Parathyroid adenoma (tissue), 2 donors: ENCODE results near the gene IRF4.

Source experiments
- H2AFZ ChIP-seq: fragments of 300-600 bp; sonication (generic); one replicate; pipeline ENCODE4 v1.7.0; 2017; ENCODE audit warnings: antibody characterized with exemption, mild to moderate bottlenecking
- H3K27ac ChIP-seq: fragments of 300-600 bp; sonication (generic); one replicate; pipeline ENCODE4 v1.7.0; 2017
- H3K27me3 ChIP-seq: fragments of 300-600 bp; sonication (generic); one replicate; pipeline ENCODE4 v1.7.0; 2017; ENCODE audit warnings: low read length; ENCODE audit not compliant: control insufficient read depth, insufficient read depth
- H3K36me3 ChIP-seq: fragments of 300-600 bp; sonication (generic); one replicate; pipeline ENCODE4 v1.7.0; 2017; ENCODE audit warnings: low read length; ENCODE audit not compliant: control insufficient read depth, insufficient read depth
- H3K4me1 ChIP-seq: fragments of 300-600 bp; sonication (generic); one replicate; pipeline ENCODE4 v1.7.0; 2017; ENCODE audit warnings: control low read depth
- H3K4me2 ChIP-seq: fragments of 300-600 bp; sonication (generic); one replicate; pipeline ENCODE4 v1.7.0; 2017; ENCODE audit warnings: low read length
- H3K4me3 ChIP-seq: fragments of 300-600 bp; sonication (generic); one replicate; pipeline ENCODE4 v1.7.0; 2017; ENCODE audit warnings: low read depth, low read length
- H3K79me2 ChIP-seq: fragments of 300-600 bp; sonication (generic); one replicate; pipeline ENCODE4 v1.7.0; 2017; ENCODE audit warnings: control low read depth
- H3K9ac ChIP-seq: fragments of 300-600 bp; sonication (generic); one replicate; pipeline ENCODE4 v1.7.0; 2017; ENCODE audit warnings: mild to moderate bottlenecking
- H3K9me3 ChIP-seq: fragments of 300-600 bp; sonication (generic); one replicate; pipeline ENCODE4 v1.7.0; 2017; ENCODE audit warnings: low read length; ENCODE audit not compliant: control insufficient read depth
- TF ChIP-seq, protein P1 (sequence below): fragments of 300-600 bp; sonication (generic); IDR thresholded peaks from one replicate; pipeline ENCODE4 v1.7.0; 2017; ENCODE audit warnings: antibody characterized with exemption, mild to moderate bottlenecking
- donor health status: primary hyperparathyroidism.

IRF4 gene

GRCh38 chr6:398065-398464 lies 6.5 kb downstream of the IRF4 start:
- no peak overlapping the region for H2AFZ ChIP-seq
- no peak overlapping the region for H3K9ac ChIP-seq
- no peak overlapping the region for H3K4me2 ChIP-seq
- no peaks in the 10 kb centered on the region for H3K9me3 ChIP-seq
- H3K36me3 ChIP-seq = no peaks in the 10 kb centered on the region
- no peak overlapping the region for H3K4me3 ChIP-seq
- no peak overlapping the region for H3K27ac ChIP-seq
- TF ChIP-seq, protein P1, sequence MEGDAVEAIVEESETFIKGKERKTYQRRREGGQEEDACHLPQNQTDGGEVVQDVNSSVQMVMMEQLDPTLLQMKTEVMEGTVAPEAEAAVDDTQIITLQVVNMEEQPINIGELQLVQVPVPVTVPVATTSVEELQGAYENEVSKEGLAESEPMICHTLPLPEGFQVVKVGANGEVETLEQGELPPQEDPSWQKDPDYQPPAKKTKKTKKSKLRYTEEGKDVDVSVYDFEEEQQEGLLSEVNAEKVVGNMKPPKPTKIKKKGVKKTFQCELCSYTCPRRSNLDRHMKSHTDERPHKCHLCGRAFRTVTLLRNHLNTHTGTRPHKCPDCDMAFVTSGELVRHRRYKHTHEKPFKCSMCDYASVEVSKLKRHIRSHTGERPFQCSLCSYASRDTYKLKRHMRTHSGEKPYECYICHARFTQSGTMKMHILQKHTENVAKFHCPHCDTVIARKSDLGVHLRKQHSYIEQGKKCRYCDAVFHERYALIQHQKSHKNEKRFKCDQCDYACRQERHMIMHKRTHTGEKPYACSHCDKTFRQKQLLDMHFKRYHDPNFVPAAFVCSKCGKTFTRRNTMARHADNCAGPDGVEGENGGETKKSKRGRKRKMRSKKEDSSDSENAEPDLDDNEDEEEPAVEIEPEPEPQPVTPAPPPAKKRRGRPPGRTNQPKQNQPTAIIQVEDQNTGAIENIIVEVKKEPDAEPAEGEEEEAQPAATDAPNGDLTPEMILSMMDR = no peak
- H3K27me3 ChIP-seq = peaks cover 2% of the 10 kb centered on the region
- H3K79me2 ChIP-seq = no peaks in the 10 kb centered on the region
- no peaks in the 10 kb centered on the region for H3K4me1 ChIP-seq

GRCh38 chr6:398558-399078 lies 7.1 kb downstream of the IRF4 start:
- Histone ChIP-seq H3K4me1 (no peaks in the 10 kb centered on the region), H3K9me3 (no peaks in the 10 kb centered on the region), H2AFZ (no peak overlapping the region), H3K79me2 (no peaks in the 10 kb centered on the region), H3K4me2 (no peak overlapping the region), H3K36me3 (no peaks in the 10 kb centered on the region), H3K27me3 (peaks cover 2% of the 10 kb centered on the region), H3K27ac (no peak overlapping the region), H3K4me3 (no peak overlapping the region), H3K9ac (no peak overlapping the region)
- TF ChIP-seq, protein P1 = no peak

DNA sequence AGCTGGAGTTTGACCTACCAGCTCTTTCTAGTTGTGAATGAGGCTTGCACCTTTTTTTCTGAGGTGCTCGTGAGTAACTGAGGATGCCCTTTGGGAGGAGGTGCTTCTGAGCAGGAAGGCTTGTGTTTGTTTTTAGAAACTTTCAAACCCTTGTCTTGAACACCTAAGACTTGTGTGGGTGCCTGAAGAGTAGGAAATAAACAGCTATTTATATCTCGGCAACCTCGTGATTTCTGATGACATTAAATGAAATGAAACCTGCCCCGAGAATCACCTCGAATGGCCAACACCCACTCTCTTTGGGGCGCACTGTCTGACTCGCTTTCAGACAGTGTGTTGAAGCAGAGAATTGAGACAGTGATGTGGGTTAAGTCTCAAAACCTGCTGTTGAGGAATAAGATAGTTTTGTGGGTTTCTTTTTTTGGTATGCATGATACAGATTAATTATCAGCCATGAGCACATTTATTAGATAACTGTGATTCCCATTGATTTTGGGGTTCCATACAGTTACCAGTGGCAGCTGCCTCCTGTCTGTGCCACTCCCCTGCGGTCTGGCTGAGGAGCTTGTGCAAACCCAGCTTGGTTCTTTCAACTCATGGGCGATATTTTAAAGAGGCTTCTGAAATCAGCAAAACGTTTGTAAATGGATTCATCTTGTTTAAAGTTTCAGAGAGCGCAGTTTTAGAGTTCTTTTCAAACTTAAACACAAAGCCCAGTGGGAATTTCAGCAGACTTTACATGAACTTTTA lies 8.4 kb downstream of the IRF4 start:
- H2AFZ ChIP-seq = no peak overlapping the region
- H3K9me3 ChIP-seq = no peaks in the 10 kb centered on the region
- no peak overlapping the region for H3K4me2 ChIP-seq
- no peaks in the 10 kb centered on the region for H3K36me3 ChIP-seq
- no peak overlapping the region for H3K9ac ChIP-seq
- H3K79me2 ChIP-seq = no peaks in the 10 kb centered on the region
- H3K4me3 ChIP-seq = no peak overlapping the region
- H3K27me3 ChIP-seq = peaks cover 2% of the 10 kb centered on the region
- no peaks in the 10 kb centered on the region for H3K4me1 ChIP-seq
- no peak overlapping the region for H3K27ac ChIP-seq
- TF ChIP-seq, protein P1 = no peak

- Histone ChIP-seq H3K4me2 (no peak overlapping the region), H3K36me3 (peaks cover 2% of the 10 kb centered on the region), H3K79me2 (no peaks in the 10 kb centered on the region), H3K4me3 (no peak overlapping the region), H3K27me3 (peaks cover 2% of the 10 kb centered on the region), H3K4me1 (no peaks in the 10 kb centered on the region), H3K9me3 (no peaks in the 10 kb centered on the region), H3K9ac (no peak overlapping the region), H3K27ac (no peak overlapping the region), H2AFZ (no peak overlapping the region)
- TF ChIP-seq, protein P1 = no peak
Observed at GRCh38 chr6:400815-401214, 9.3 kb downstream of the IRF4 start.
